Stimulated activated CD4-positive, alpha-beta T cell treated with anti-CD3 and anti-CD28 coated beads, Interleukin-1b, Interleukin-23, amount 100 ng/mL, for 1 hour (primary cell): ENCODE measurements around the gene INAFM2.

Source experiments
- DNase-seq, 2 donors: peaks; one replicate each; pipeline ENCODE4 v3.0.0-alpha.2; 2020; ENCODE audit warnings: low read depth in 2 of 2

The INAFM2 gene

DNA sequence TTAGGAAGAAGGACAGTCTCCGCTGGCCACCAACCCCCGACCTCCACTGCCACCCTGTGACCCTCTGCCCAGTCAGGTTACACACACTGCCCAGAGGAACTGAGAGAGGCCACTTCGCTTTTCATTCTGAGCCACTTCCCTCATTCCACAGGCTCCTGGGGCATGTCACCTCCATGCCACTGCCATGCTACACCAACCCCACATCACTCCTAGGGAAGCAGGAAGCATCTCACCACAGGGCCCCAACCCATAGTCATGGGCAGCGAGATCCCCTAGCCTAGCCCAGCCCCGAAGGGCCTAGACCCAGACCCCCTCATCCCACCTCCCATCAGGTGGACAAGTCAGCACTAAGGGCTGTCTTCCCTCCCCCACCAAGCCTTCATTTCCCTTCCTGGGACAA is 17.1 kb upstream of the INAFM2 start:
- DNase-seq, result no peak

DNA sequence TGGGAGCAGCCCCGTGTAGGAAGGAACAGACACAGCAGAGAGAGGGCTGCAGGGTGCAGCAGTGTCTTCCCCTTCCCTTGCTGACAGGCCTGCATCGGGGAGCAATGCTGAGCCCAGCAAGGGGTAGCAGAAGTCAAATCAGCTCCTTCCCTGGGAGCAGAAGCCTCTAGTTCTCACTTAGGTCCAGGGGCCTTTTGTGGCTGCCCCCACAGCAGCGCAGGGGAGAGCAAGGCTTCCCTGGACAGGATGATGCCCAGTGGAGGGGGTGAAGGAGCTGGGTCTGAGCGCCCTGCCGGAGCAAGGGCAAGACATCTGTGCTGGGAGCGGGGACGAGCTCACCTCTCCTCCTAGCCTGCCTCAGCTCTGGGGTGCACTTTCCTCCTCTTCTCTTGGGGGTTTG is 16.6 kb upstream of the INAFM2 start:
- no peak for DNase-seq

DNA sequence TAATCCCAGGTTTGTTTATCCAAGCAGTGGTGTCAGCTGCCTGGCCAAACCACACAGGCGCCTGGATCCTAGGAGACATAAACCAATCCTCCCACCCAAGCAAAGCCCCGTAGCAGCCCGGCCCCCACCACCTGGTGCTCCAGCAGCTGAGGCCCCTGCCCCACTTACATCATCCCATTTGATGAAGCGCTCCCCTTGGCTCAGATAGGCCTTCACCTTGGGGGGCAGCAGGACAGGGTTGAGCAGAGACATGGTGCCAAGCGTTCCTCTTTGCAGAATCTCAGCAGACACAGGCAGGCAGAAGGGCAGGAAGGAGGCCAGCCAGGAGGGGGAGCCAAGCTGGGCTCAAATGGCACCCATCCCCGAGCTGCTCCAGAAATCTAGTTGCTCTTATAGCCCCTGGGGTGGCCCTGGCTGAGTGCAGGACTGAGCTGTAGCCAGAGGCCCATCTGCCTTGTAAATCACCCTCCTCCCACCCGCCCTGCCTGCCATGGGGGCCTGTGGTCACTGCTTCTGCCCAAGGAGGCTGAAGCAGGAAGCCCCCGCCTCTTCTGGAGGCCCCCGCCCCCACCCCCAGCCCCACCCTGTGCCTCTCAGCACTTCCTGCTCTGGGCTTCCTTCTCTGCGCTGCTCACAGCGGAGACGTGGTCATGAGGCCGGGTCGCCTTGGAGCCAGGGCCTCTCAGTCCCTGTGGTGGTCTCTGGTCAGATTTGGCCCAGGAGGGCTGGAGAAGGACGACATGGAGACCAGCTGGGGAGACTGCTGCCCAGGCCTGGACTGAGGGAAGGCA is 15.9 kb upstream of the INAFM2 start, which contains the start of gene PLCB2:
PLCB2 (minus strand) TSS at position 515 of the 791 bp plus-strand sequence; CDS start at position 252, 263 bp downstream.
- peak in 1 of 2 donors; percentile 25 for DNase-seq

DNA sequence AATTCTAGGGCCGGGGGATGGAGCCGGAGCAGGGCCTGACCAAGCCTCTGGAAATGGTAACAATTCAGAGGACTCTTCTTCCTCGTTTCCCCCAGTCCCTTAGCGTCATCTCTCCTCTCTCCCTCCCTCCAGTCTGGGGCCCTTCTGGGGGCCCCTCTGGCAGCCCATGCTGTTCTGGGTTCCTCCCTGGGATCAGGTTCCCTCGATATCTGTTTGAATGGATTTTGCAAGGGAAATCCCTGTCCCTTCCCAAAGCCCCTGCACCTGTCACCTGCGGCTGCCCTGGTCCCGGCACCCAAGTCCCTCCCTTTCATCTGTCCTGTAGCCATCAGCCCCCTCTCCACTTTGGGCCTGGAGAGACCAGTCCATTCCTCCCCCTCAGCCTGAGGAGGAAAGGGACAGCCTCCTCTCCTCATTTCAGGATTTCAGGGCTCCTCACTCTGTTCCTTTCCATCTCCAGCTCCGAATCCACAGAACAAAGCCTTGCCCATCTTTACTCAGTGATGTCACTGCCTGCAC is 14.1 kb upstream of the INAFM2 start:
- DNase-seq, result no peak

DNA sequence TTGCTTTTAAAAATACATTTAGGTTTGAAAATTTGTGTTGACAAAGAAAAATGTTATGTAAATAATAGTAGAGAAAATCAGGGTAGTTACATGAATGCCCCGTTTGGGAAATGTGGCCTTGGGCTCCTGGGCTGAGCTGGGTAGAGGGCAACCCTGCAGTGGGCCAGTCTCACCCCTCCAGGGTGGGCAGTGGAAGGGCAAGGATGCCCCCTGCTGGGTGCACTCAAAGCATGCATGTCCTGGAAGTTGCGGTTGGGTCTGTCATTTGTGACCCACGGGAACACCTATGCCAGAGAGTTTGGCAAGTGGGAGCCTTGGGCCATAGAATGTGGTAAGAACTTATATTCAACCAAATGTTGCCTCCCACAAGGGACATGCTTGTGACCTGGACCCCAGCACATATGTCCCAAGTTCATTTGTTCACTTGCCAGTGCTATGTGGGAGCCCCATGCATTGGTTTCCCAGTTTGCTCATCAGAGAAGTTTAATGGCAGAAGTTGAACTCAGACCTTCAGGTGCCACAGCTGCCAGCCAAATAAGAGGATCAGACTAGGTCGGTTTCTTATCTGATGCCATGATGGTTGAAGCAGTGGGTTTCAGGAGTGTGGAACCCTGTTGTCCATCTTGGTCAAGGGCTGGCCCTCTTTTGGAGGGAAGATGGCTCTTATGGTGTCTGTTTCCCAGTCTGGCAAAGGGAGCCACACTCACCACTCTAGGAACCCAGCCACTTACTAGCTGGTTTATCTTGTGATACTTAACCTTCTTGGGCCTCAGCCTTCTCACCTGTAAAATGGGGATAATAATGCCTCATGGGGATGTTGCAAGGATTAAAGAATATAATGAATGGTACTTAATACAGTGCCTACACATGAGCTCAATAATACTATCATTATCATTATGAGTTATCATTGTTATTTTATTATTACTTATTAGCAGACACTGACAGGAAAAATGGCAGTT is 13.2 kb upstream of the INAFM2 start:
- DNase-seq, result no peak

DNA sequence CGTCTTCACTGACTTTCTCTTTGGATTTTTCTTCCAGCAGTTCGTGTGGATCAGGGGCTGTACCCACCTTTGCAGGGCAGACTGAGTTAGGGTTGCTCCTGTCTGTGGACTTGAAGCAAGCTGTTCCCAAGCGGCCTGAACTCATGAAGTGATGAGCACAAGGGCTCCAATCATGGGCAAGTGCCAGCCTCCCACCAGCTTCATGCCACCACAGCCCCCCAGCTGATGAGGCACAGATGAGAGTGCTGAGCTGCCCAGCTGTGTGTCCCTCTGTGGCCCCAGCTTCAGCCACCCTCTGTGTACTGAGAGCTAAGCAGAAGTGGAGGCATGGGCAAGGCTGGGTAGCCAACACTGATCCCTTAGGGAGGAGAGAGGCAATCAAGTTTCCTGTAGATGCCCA is 12.5 kb upstream of the INAFM2 start:
- DNase-seq, result no peak

DNA sequence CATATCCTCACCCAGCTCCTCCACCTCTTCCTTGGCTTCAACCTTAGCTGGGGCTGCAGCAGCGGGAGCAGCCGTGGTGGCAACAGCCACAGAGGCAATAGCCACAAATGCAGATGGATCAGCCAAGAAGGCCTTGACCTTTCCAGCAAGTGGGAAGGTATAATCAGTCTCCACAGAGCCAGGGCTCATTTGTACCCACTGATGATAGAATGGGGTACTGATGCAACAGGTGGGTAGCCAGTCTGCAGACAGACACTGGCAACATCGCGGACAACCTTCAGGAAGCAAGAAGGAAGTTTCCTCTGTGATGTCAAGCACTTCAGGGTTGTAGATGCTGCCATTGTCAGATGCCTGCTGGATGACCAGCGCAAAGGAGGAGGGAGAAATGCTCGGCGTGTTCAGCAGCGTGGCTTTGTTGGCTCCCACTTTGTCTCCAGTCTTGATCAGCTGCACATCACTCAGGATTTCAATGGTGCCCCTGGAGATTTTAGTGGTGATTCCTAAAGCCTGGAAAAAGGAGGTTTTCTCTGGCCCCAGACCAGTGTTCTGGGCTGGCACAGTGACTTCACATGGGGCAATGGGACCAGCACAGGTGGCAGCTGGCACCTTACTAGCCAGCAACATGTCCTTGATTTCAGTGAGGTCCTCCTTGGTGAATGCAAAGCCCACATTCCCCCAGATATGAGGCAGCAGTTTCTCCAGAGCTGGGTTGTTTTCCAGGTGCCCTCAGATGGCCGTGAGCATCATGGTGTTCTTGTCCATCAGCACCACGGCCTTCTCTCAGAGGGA is 10.9 kb upstream of the INAFM2 start:
- DNase-seq, result no peak

DNA sequence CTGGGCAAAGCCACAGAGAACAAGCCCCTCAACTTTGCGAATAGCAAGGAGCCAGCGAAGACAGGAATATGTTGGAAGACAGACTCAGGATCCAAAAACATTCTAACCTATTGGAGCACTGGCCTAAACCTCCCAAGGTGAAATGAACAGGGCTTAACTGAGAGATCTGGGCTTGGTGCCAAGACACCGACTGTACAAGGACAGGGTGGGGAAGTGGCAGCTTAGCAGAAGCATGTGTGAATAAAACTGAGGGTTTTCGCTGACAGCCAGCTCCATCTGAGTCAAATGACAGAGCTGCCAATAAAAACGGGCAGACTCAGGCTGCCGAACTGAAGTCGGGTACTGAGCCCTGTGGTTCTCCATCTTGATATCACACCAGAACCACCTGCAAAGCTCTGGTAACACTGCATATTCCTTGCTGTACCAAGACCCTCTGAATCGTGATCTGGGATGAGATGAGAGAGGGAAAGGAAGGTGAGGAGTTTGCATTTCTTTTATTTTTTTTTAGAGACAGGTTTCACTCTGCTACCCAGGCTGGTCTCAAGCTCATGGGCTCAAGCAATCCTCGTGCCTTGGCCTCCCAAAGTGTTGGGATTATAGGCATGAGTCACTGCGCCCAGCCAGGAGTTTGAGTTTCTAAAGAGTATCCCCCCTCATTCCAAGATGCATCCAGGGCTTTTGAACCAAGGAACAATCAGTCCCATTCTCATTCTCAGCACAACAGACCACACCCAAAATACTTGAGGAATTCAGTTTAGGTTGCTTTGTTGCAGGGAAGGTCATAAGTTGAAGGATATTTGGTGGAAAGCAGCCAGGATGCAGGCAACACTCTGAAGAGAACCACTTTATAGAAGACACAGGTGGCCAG is 9.7 kb upstream of the INAFM2 start:
- no peak for DNase-seq

DNA sequence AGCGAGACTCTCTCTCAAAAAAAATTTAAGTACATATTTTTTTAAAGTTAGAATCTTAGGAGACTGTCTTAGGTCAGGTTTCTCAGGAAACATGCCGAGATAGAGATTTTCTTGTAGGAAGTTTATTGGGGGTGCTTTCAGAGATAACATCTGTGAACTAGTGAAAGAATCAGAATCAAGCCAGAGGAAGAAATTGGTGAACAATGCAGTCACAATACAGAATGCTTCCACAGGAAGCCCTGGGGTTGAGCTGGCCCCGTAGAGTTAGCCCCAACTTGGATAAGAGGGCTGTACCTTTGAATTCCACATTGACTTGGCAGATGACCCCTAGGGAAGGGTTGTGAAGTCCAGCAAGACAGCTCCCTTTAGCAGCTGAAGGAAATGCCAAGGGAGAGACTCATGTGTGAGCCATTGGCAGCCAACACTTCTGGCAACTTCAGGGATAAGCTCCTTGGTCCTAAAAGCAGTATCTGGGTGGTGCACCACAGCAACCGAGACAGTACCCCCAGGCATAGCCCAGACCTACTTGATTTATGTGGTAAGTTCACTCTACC is 8.7 kb upstream of the INAFM2 start:
- DNase-seq, result no peak

DNA sequence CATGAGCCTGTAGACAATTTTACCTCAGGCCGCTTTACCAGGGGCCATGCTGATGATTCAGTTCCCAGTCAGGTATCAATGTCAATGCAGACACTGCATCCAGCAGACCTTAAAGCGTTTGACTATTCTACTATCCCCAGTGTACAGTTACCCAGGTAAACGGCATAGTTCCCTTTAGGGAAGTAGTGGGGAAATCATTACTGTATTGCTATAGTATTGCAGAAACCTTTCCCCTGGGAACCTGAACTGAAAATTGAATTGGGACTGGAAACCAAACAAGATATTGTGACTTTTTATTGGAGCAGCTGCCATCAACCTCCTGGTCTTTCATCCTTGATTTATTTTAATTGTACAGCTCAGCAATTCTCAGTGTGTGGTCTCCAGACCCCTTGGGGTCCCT is 6.6 kb upstream of the INAFM2 start:
- no peak for DNase-seq

DNA sequence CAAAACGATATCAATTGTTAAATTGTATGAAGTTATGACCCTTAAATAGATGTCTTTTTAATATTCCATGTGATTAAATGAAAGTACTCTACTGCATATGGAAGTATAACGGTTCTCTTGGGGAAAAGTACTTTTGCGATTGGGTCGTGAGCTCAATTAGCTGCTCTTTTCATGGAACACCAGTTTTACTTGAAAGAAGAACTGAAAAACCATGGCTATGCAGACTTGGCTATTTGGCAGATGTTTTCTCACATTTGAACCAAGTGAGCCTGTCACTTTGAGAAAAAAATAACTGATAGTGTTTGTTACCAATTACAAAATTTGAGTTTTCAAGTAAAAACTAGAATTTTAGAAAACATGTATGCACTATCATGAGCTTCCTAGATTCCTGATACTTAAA is 5.9 kb upstream of the INAFM2 start:
- DNase-seq, result no peak

DNA sequence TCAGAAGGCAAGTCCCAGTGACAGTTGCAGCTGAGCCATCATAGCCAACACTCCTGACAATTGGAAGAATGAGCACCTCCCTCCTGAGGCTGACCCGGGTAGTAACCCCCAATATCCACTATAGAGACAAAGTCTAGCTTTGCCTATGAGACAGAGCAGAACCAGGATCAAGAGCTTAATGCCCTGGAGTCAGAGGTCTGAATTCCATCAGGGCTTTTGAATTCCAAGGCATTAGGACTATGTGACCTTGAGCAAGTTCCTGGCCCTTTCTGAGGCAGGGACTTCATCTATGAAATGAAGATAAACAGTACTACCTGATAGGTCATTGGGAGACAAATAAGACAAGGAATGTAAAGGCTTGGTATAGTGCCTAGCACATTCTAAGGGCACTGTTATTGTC is 3.1 kb upstream of the INAFM2 start:
- DNase-seq, result no peak

DNA sequence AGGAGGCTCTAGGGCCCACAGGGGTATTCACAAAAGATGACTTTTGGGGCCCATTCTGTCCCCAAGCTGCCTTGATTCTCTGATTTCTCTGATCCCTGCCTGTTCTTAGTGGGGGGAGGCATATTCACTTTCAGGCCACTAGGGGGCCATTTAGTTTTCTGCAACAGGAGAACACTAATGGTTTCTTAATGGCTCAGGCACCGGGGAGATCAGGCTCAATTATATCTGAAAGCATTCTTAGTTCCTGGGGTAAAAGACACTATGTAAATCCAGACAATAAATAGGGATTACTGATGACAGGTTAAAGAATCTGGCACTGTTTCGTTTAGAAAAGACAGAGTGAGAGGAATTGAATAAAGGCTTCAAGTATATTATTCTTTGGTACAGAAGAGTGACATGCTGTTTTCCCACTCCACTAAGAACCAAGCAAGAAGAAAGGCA is 2.5 kb upstream of the INAFM2 start:
- DNase-seq, result no peak

DNA sequence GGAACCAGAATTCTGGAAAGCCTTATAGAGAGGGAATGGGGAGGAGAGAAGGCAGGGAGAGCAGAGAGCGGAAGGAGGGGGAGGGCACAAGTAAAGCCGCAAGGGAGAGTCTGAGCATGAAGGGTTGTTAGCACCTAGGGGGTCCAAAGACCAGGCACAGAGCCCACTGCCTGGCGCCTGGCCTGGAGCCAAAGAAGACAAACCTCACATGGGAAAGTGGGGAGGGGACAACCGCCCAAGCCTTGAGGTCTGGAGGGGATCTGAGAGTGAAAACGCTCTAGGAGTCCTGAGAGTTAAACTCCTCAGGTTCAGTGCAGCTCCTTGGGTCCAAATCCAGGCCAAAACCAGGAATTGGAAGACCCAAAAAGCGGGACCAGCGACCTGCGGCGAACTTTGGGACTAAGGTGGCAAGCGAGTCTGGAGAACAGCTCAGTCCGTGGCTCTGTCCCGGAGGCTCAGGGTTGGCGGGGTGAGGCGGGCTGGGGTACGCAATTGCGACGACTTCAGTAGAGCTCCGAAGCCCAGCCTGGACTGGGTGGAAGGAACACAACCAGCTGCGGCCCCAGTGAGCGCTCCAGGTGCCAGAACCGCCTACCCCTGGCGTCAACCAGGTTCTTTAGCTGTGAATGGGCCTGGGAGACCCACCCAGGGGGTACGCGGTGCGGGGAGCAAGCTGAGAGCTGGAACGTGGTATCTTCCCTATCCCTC is 807 bp upstream of the INAFM2 start:
- no peak for DNase-seq

DNA sequence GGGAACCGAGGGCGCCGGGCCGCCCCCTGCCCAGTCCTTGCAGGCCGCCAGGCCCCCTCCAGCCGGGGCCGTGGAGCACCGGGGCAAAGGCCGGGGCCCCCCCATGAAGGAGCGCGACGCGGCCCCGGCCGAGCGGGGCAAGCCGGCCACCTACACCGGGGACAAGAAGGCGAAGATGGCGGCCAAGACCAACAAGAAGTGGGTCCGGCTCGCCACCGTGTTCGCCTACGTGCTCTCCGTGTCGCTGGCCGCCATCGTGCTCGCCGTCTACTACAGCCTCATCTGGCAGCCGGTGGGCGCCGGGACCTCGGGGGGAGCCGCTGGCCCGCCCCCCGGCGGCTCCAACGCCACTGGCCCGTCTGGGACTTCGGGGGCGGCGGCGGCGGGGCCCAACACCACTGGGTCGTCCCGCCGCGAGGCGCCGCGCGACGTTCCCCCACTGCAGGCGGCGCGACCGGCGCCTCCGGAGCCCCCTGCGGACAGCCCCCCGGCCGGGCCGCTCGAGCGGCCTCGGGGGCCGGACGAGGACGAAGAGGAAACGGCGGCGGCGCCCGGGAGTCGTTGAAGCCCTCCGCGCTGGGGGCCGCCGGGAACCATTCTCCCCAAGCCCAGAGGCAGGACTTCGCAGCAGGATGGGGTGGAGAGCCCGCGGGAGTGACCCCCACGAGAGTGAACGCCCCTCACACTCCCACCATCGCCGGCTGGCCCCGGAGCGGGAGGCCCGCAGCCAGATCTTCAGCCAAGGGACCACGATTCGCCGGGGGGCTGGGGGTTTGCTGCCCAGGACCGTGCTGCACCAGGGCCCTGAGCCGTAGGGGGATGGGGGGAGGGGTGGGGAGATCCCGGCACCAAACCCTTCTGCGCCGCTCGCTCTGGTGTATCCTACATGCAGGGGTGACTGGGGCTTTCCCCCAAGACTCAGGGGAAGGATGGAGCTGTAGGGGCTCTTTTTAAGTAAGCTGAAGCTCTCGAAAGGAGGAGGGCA is 753 bp downstream of the INAFM2 start:
- no peak for DNase-seq

DNA sequence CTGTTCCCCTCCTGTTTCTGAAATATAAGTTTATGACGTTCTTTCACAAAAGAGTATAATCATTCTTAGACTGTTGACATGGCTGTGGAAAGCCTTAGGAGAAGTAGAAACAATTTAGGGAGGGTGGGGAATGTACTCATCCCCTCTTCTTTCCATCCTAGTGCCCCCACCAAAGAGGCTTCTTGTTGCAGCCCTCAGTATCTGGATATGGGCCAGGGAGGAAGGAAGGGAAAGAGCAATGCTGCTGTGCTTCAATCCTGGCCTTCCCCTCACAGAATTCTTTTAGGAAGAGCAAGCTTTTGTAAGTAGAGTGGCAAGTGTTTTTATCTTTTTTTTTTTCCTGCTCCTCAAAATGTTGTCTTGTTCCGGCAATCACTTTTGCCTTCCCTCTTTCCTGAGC is 1.7 kb downstream of the INAFM2 start:
- DNase-seq, result no peak

DNA sequence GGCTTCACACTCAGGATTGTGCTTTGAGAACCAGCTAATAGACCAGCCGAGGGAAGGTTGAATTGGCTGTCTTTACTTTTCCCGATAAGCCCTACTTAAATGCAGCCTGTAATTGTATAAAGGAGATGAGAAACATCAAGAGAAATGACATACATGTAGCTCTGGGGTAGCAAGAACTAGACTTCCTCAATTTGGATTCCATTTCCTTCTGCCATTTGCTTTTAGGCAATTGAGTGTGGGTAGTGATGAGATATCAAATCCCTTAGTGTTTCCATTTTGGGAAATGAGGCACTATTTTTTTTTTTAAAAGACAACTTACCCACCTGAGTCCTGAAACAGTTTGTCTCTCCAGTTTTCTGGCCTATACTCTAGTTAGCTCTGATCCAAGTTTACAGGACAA is 2.2 kb downstream of the INAFM2 start:
- no peak for DNase-seq

DNA sequence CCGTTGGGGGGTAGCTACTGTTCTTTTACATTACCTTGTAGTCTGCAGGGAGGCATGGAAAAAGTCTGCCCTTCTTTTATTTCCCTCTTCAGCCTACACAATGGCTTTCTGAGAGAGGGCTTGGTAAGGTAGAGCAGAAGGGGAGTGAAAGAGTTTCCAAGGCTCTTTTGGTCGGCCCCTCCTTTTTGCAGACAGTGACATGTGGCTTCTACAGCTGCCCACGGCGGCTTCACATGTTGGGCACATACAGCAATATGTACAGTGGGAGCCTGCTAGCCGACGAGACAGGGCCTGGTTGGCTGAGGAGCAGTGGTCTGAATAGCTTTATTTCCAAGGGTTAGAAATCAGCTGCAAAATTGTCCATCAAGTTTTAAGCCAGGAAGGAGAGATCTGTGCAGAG is 4.0 kb downstream of the INAFM2 start:
- DNase-seq, result no peak

DNA sequence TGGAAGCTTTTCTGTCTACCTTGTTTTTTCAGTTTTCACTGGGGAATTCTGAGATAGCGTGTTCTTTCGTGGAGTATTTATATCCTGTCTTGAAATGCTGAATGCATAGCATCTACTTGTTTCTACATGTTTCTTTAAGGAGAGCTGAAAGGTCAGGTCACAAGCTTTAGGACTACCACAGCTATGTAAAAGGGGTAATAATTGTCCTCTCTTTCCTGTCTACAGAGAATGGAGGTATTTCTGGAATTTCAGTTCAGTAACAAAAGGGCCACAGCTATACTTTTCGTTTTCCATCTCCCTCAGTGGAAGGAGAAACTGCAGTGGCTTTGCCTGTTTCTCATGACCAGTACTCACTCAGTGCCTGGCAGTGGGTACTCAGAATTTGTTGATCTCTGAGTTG is 4.7 kb downstream of the INAFM2 start:
- no peak for DNase-seq
